ENCODE measurements around the gene GCM1.

The GCM1 gene

GRCh38 chr6:53113742-53114141 is 34.9 kb downstream of the GCM1 start:
- TF ChIP-seq CTCF (IDR thresholded peaks at IDR 0.05; ENCODE audit: insufficient read depth, low read length, poor library complexity, severe bottlenecking), result no peak
- no peak for DNase-seq (ENCODE audit: extremely low read depth, insufficient read length)
- H3K36me3 ChIP-seq (ENCODE audit: control insufficient read depth, insufficient read depth, low read length), result no peaks in the 10 kb centered on the region
- H3K4me3 ChIP-seq (replicated peaks; ENCODE audit: low read depth, low read length), result no peak overlapping the region
- H3K27me3 ChIP-seq (replicated peaks; ENCODE audit: control insufficient read depth, insufficient read depth, low read length), result no peaks in the 10 kb centered on the region

GRCh38 chr6:53112871-53113270 is 35.8 kb downstream of the GCM1 start:
- DNase-seq (ENCODE audit: extremely low read depth, insufficient read length), result no peak
- no peaks in the 10 kb centered on the region for H3K27me3 ChIP-seq (replicated peaks; ENCODE audit: control insufficient read depth, insufficient read depth, low read length)
- H3K36me3 ChIP-seq (ENCODE audit: control insufficient read depth, insufficient read depth, low read length), result no peaks in the 10 kb centered on the region
- no peak overlapping the region for H3K4me3 ChIP-seq (replicated peaks; ENCODE audit: low read depth, low read length)
- no peak for TF ChIP-seq CTCF (IDR thresholded peaks at IDR 0.05; ENCODE audit: insufficient read depth, low read length, poor library complexity, severe bottlenecking)

- H3K36me3 ChIP-seq (ENCODE audit: control insufficient read depth, insufficient read depth, low read length), result no peaks in the 10 kb centered on the region
- H3K27me3 ChIP-seq (replicated peaks; ENCODE audit: control insufficient read depth, insufficient read depth, low read length), result no peaks in the 10 kb centered on the region
- DNase-seq (ENCODE audit: extremely low read depth, insufficient read length), result no peak
Observed at GRCh38 chr6:53112404-53112803, 36.2 kb downstream of the GCM1 start.

GRCh38 chr6:53111865-53112264 is 36.8 kb downstream of the GCM1 start:
- Histone ChIP-seq H3K4me3 (replicated peaks; ENCODE audit: low read depth, low read length) (no peak overlapping the region), H3K27me3 (replicated peaks; ENCODE audit: control insufficient read depth, insufficient read depth, low read length) (no peaks in the 10 kb centered on the region), H3K36me3 (ENCODE audit: control insufficient read depth, insufficient read depth, low read length) (no peaks in the 10 kb centered on the region)
- DNase-seq (ENCODE audit: extremely low read depth, insufficient read length), result no peak
- TF ChIP-seq CTCF (IDR thresholded peaks at IDR 0.05; ENCODE audit: insufficient read depth, low read length, poor library complexity, severe bottlenecking), result no peak

More at GRCh38 chr6:53112404-53112803, 36.2 kb downstream of the GCM1 start:
- no peak overlapping the region for H3K4me3 ChIP-seq (replicated peaks; ENCODE audit: low read depth, low read length)
- no peak for TF ChIP-seq CTCF (IDR thresholded peaks at IDR 0.05; ENCODE audit: insufficient read depth, low read length, poor library complexity, severe bottlenecking)

- no peaks in the 10 kb centered on the region for H3K27me3 ChIP-seq (replicated peaks; ENCODE audit: control insufficient read depth, insufficient read depth, low read length)
- no peak for TF ChIP-seq CTCF (IDR thresholded peaks at IDR 0.05; ENCODE audit: insufficient read depth, low read length, poor library complexity, severe bottlenecking)
- DNase-seq (ENCODE audit: extremely low read depth, insufficient read length), result no peak
- H3K36me3 ChIP-seq (ENCODE audit: control insufficient read depth, insufficient read depth, low read length), result no peaks in the 10 kb centered on the region
- H3K4me3 ChIP-seq (replicated peaks; ENCODE audit: low read depth, low read length), result no peak overlapping the region
Observed at GRCh38 chr6:53109612-53110011, 39.0 kb downstream of the GCM1 start.

- TF ChIP-seq CTCF (IDR thresholded peaks at IDR 0.05; ENCODE audit: insufficient read depth, low read length, poor library complexity, severe bottlenecking), result no peak
- H3K4me3 ChIP-seq (replicated peaks; ENCODE audit: low read depth, low read length), result no peak overlapping the region
- no peaks in the 10 kb centered on the region for H3K36me3 ChIP-seq (ENCODE audit: control insufficient read depth, insufficient read depth, low read length)
- H3K27me3 ChIP-seq (replicated peaks; ENCODE audit: control insufficient read depth, insufficient read depth, low read length), result no peaks in the 10 kb centered on the region
- no peak for DNase-seq (ENCODE audit: extremely low read depth, insufficient read length)
Observed at GRCh38 chr6:53107091-53107490, 41.5 kb downstream of the GCM1 start.

Data from GM06990 (cell line).